H9 (cell line): ENCODE data around the gene DTNBP1. TPM values are rescaled to one million over a fixed set of nuclear protein-coding genes. Genes with fewer than 3 reads are reported as not detected.

Experiments
- DNase-seq: peaks from one replicate; pipeline ENCODE4 v3.0.0-alpha.2; 2017
- H2AFZ ChIP-seq: one replicate; pipeline ENCODE4 v1.6.1; 2013; ENCODE audit warnings: mild to moderate bottlenecking, low read length, control low read depth, moderate library complexity
- H2AK5ac ChIP-seq: 2 replicates; pipeline ENCODE4 v1.6.1; 2013; ENCODE audit warnings: low read length, control low read depth, mixed read lengths; ENCODE audit not compliant: insufficient read length
- H2BK120ac ChIP-seq: one replicate; pipeline ENCODE4 v1.6.1; 2013; ENCODE audit warnings: low read depth, mild to moderate bottlenecking, low read length, control low read depth, inconsistent platforms; ENCODE audit not compliant: poor library complexity, severe bottlenecking
- H2BK12ac ChIP-seq: 2 replicates; pipeline ENCODE4 v1.6.1; 2013; ENCODE audit warnings: low read length, control low read depth, mixed read lengths, low read depth; ENCODE audit not compliant: insufficient read length
- H2BK15ac ChIP-seq: 2 replicates; pipeline ENCODE4 v1.6.1; 2013; ENCODE audit warnings: low read depth, low read length, control low read depth
- H2BK20ac ChIP-seq: one replicate; pipeline ENCODE4 v1.6.1; 2013; ENCODE audit warnings: low read depth, mild to moderate bottlenecking, low read length, control low read depth, inconsistent platforms; ENCODE audit not compliant: poor library complexity, severe bottlenecking
- H2BK5ac ChIP-seq: 2 replicates; pipeline ENCODE4 v1.6.1; 2013; ENCODE audit warnings: low read length, control low read depth, mixed read lengths; ENCODE audit not compliant: insufficient read length
- H3K14ac ChIP-seq: 2 replicates; pipeline ENCODE4 v1.6.1; 2013; ENCODE audit warnings: low read length, control low read depth; ENCODE audit not compliant: insufficient read depth
- H3K18ac ChIP-seq: 2 replicates; pipeline ENCODE4 v1.6.1; 2013; ENCODE audit warnings: low read depth, mild to moderate bottlenecking, mixed read lengths, low read length, control low read depth; ENCODE audit not compliant: insufficient read length
- H3K23ac ChIP-seq: 2 replicates; pipeline ENCODE4 v1.6.1; 2013; ENCODE audit warnings: low read length, control low read depth, mixed read lengths, low read depth; ENCODE audit not compliant: insufficient read length
- H3K23me2 ChIP-seq: 2 replicates; pipeline ENCODE4 v1.6.1; 2013; ENCODE audit warnings: low read depth, mild to moderate bottlenecking, mixed read lengths, low read length, control low read depth; ENCODE audit not compliant: insufficient read length, poor library complexity, severe bottlenecking
- H3K27ac ChIP-seq: 2 replicates; pipeline ENCODE4 v1.5.1; 2013; ENCODE audit warnings: low read length, control low read depth, mixed read lengths, low read depth; ENCODE audit not compliant: insufficient read length
- H3K27me3 ChIP-seq: 2 replicates; pipeline ENCODE4 v1.6.1; 2013; ENCODE audit warnings: low read length, control low read depth, inconsistent platforms; ENCODE audit not compliant: insufficient read depth
- H3K4ac ChIP-seq: 2 replicates; pipeline ENCODE4 v1.6.1; 2013; ENCODE audit warnings: low read depth, mild to moderate bottlenecking, control low read depth, inconsistent platforms, low read length, moderate library complexity
- H3K4me1 ChIP-seq: 2 replicates; pipeline ENCODE4 v1.6.1; 2013; ENCODE audit warnings: low read length, control low read depth, inconsistent platforms; ENCODE audit not compliant: insufficient read depth
- H3K4me2 ChIP-seq: 2 replicates; pipeline ENCODE4 v1.6.1; 2013; ENCODE audit warnings: low read length, control low read depth, mixed read lengths; ENCODE audit not compliant: insufficient read length, insufficient read depth
- H3K56ac ChIP-seq: 2 replicates; pipeline ENCODE4 v1.6.1; 2013; ENCODE audit warnings: low read depth, mild to moderate bottlenecking, mixed read lengths, low read length, control low read depth; ENCODE audit not compliant: insufficient read length
- H3K79me1 ChIP-seq: 2 replicates; pipeline ENCODE4 v1.6.1; 2013; ENCODE audit warnings: low read depth, mild to moderate bottlenecking, moderate library complexity, low read length, control low read depth, inconsistent platforms; ENCODE audit not compliant: insufficient read depth, poor library complexity, severe bottlenecking
- H3K79me2 ChIP-seq: 2 replicates; pipeline ENCODE4 v1.6.1; 2013; ENCODE audit warnings: low read length, control low read depth, inconsistent platforms; ENCODE audit not compliant: insufficient read depth
- H3K9ac ChIP-seq: 2 replicates; pipeline ENCODE4 v1.6.1; 2013; ENCODE audit warnings: low read length, control low read depth, mixed read lengths; ENCODE audit not compliant: insufficient read length; ENCODE audit errors: extremely low read depth
- H3K9me3 ChIP-seq: one replicate; pipeline ENCODE4 v1.6.1; 2013; ENCODE audit warnings: low read depth, low read length, inconsistent platforms; ENCODE audit not compliant: control insufficient read depth
- H3T11ph ChIP-seq: one replicate; pipeline ENCODE4 v1.6.1; 2013; ENCODE audit warnings: mild to moderate bottlenecking, low read length, control low read depth, inconsistent platforms
- H4K20me1 ChIP-seq: one replicate; pipeline ENCODE4 v1.6.1; 2013; ENCODE audit not compliant: control insufficient read depth, insufficient read length, insufficient read depth
- H4K5ac ChIP-seq: 2 replicates; pipeline ENCODE4 v1.6.1; 2013; ENCODE audit warnings: low read depth, mild to moderate bottlenecking, mixed read lengths, low read length, control low read depth; ENCODE audit not compliant: insufficient read length
- H4K8ac ChIP-seq: replicated peaks from 2 replicates; pipeline ENCODE4 v1.6.1; 2013; ENCODE audit warnings: low read length, control low read depth, mixed read lengths, low read depth; ENCODE audit not compliant: insufficient read length
- H4K91ac ChIP-seq: 2 replicates; pipeline ENCODE4 v1.6.1; 2013; ENCODE audit warnings: low read depth, mild to moderate bottlenecking, moderate library complexity, mixed read lengths, low read length, control low read depth; ENCODE audit not compliant: insufficient read length
- H3K27ac Mint-ChIP-seq, 3 experiments: 2 replicates in 2 of 3; 3 replicates in 1 of 3; pipeline ENCODE4 v1.8.0; 2020 to 2021; ENCODE audit warnings: mixed read lengths in 3 of 3, mild to moderate bottlenecking in 1 of 3, moderate library complexity in 1 of 3
- H3K27me3 Mint-ChIP-seq: 2 replicates; pipeline ENCODE4 v1.8.0; 2021; ENCODE audit warnings: low read depth, mild to moderate bottlenecking, moderate library complexity, mixed read lengths
- H3K36me3 Mint-ChIP-seq, 3 experiments: 2 replicates in 2 of 3; 3 replicates in 1 of 3; pipeline ENCODE4 v1.8.0; 2020 to 2021; ENCODE audit warnings: low read depth in 3 of 3, mixed read lengths in 3 of 3; ENCODE audit not compliant: insufficient read depth in 1 of 3
- H3K4me1 Mint-ChIP-seq, 2 experiments: 2 replicates each; pipeline ENCODE4 v1.8.0; 2020; ENCODE audit warnings: mixed read lengths in 2 of 2
- H3K4me3 Mint-ChIP-seq, 2 experiments: 2 replicates in 1 of 2; 3 replicates in 1 of 2; pipeline ENCODE4 v1.8.0; 2020 to 2021; ENCODE audit warnings: mild to moderate bottlenecking in 2 of 2, mixed read lengths in 2 of 2, moderate library complexity in 1 of 2
- H3K9me3 Mint-ChIP-seq, 2 experiments: 2 replicates in 1 of 2; 3 replicates in 1 of 2; pipeline ENCODE4 v1.8.0; 2020; ENCODE audit warnings: mild to moderate bottlenecking in 2 of 2, mixed read lengths in 2 of 2, moderate library complexity in 1 of 2
- WGBS: extraction: QIAGEN DNeasy Blood & Tissue Kit; methylation state at CpG from one replicate; pipeline ENCODE4 v1.1.7; 2013; ENCODE audit warnings: missing lambda C conversion rate, low lambda C conversion rate, mixed read lengths; ENCODE audit not compliant: insufficient read length; ENCODE audit errors: extremely low coverage; 5-methylcytosine and 5-hydroxymethylcytosine counted together
- total RNA-seq: library from RNA; stranded (reverse); gene quantifications from 2 replicates; pipeline ENCODE4 v1.2.1, GENCODE V29; 2021
- TF ChIP-seq, protein P1 (sequence below): fragments of 200-600 bp; sonication (generic); conservative IDR thresholded peaks from 3 replicates; pipeline ENCODE4 v1.8.0; 2021; ENCODE audit warnings: antibody characterized with exemption, mild to moderate bottlenecking

Gene DTNBP1
- total RNA-seq, 1 experiment from 2014 or later, result 12.9 TPM

DNA sequence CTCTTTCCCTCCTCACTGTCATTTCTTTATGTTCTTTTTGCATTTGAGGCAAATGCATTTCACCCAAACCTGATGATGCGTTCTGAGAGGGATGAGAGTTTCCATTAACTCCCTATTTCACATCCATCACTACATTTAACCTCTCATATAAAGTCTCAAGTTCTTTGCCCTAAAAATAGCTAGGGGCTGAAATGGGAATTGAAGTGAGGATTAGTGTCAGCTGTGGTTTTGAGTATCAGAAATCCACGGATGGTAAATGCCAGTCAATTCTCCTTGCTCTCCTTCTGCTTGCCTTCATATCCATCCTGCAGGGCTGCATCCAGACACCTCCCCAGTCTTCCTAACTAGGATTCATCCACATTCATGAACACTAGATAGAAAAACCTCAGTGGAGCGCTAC is 10.0 kb upstream of the DTNBP1 start:
- no CpG with 5 or more reads among the region's 3 CpGs for WGBS

More for the DNA sequence above, 10.0 kb upstream of the DTNBP1 start:
- Mint-ChIP-seq H3K36me3 (no peaks in the 10 kb centered on the region), H3K27me3 (peaks cover 16% of the 10 kb centered on the region), H3K4me1 (peaks cover 21 to 27% of the 10 kb centered on the region in 2 experiments), H3K4me3 (peak overlapping the region in 1 of 2 experiments; percentile 14; a peak in 1 of 5 replicates), H3K27ac (no peak overlapping the region), H3K9me3 (no peaks in the 10 kb centered on the region)
- no peak overlapping the region for H4K5ac ChIP-seq
- H2BK5ac ChIP-seq, result no peak overlapping the region
- H2BK15ac ChIP-seq, result no peak overlapping the region
- no peak overlapping the region for H3T11ph ChIP-seq
- no peaks in the 10 kb centered on the region for H3K23me2 ChIP-seq
- H2BK20ac ChIP-seq, result no peak overlapping the region
- H3K18ac ChIP-seq, result no peak overlapping the region
- no peaks in the 10 kb centered on the region for H3K27me3 ChIP-seq
- H2BK12ac ChIP-seq, result no peak overlapping the region
- no peak overlapping the region for H4K91ac ChIP-seq
- H3K4me1 ChIP-seq, result peaks cover 5% of the 10 kb centered on the region
- H4K8ac ChIP-seq, result no peak overlapping the region
- H3K9ac ChIP-seq, result no peak overlapping the region
- no peak overlapping the region for H3K14ac ChIP-seq
- no peak overlapping the region for H3K4me2 ChIP-seq
- DNase-seq, result no peak
- H2BK120ac ChIP-seq, result no peak overlapping the region
- H2AK5ac ChIP-seq, result no peak overlapping the region
- no peaks in the 10 kb centered on the region for H4K20me1 ChIP-seq
- TF ChIP-seq, protein P1, sequence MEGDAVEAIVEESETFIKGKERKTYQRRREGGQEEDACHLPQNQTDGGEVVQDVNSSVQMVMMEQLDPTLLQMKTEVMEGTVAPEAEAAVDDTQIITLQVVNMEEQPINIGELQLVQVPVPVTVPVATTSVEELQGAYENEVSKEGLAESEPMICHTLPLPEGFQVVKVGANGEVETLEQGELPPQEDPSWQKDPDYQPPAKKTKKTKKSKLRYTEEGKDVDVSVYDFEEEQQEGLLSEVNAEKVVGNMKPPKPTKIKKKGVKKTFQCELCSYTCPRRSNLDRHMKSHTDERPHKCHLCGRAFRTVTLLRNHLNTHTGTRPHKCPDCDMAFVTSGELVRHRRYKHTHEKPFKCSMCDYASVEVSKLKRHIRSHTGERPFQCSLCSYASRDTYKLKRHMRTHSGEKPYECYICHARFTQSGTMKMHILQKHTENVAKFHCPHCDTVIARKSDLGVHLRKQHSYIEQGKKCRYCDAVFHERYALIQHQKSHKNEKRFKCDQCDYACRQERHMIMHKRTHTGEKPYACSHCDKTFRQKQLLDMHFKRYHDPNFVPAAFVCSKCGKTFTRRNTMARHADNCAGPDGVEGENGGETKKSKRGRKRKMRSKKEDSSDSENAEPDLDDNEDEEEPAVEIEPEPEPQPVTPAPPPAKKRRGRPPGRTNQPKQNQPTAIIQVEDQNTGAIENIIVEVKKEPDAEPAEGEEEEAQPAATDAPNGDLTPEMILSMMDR, result no peak
- H3K23ac ChIP-seq, result no peak overlapping the region
- no peaks in the 10 kb centered on the region for H3K79me1 ChIP-seq
- H3K79me2 ChIP-seq, result no peaks in the 10 kb centered on the region
- no peak overlapping the region for H3K4ac ChIP-seq
- H3K9me3 ChIP-seq, result no peaks in the 10 kb centered on the region
- no peak overlapping the region for H3K27ac ChIP-seq
- no peak overlapping the region for H2AFZ ChIP-seq
- H3K56ac ChIP-seq, result no peak overlapping the region
